H1 (cell line): ENCODE data around the gene MYL5. TPM values are rescaled to one million over a fixed set of nuclear protein-coding genes. Genes with fewer than 3 reads are reported as not detected.

Experiments used
- ASH2L ChIP-seq: fragments of 200-600, 300-600 bp; sonication (generic); IDR thresholded peaks from one replicate; pipeline ENCODE4 v1.7.1; 2017; ENCODE audit warnings: low read length
- BCL11A ChIP-seq, 2 experiments: IDR thresholded peaks; one replicate each; pipeline ENCODE4 v1.6.1; 2011; ENCODE audit warnings: low read depth in 2 of 2, low read length in 2 of 2, mild to moderate bottlenecking in 2 of 2
- CEBPB ChIP-seq: IDR thresholded peaks from 2 replicates; pipeline ENCODE4 v1.6.1; 2012; ENCODE audit warnings: low read depth, low read length
- CHD1 ChIP-seq: IDR thresholded peaks from 2 replicates; pipeline ENCODE4 v1.6.1; 2012; ENCODE audit warnings: low read depth, low read length, improper control_type of control experiment
- KDM1A ChIP-seq: fragments of 200-600, 300-600 bp; sonication (generic); IDR thresholded peaks from 2 replicates; pipeline ENCODE4 v1.7.1; 2016; ENCODE audit warnings: mild to moderate bottlenecking, low read length, borderline replicate concordance
- NRF1 ChIP-seq: IDR thresholded peaks from 2 replicates; pipeline ENCODE4 v1.6.1; 2011; ENCODE audit warnings: mild to moderate bottlenecking, low read depth, low read length, improper control_type of control experiment
- RXRA ChIP-seq: IDR thresholded peaks from 2 replicates; pipeline ENCODE4 v1.6.1; 2011; ENCODE audit warnings: low read depth, mild to moderate bottlenecking, low read length, moderate library complexity; ENCODE audit not compliant: insufficient read depth
- SP4 ChIP-seq: IDR thresholded peaks from 2 replicates; pipeline ENCODE4 v1.6.1; 2012; ENCODE audit warnings: low read length, inconsistent platforms
- TCF12 ChIP-seq: IDR thresholded peaks from 2 replicates; pipeline ENCODE4 v1.6.1; 2011; ENCODE audit warnings: low read depth, mild to moderate bottlenecking, low read length
- polyA plus RNA-seq, 7 experiments: library from polyadenylated mRNA; depleted of rRNA in 3 of 7; stranded (reverse) in 5 of 7; unstranded in 2 of 7; fragments of >200 nt in 5 of 7; fragments of 200-250 nt in 2 of 7; gene quantifications; 1 replicate in 5 of 7; 2 replicates in 1 of 7; 4 replicates in 1 of 7; pipeline versions ENCODE4 v1.2.1 to v1.2.3, GENCODE V29; 2011 to 2013; ENCODE audit warnings: missing spikeins in 2 of 7, mixed read lengths in 2 of 7
- total RNA-seq: library from RNA; stranded (reverse); fragmentation: NEBNext Ultra II Directional; extraction: Animal tissue kit (Norgen Biotek cat#: 25700); gene quantifications from 2 replicates; pipeline ENCODE4 v1.2.1, GENCODE V29; 2021
- TF ChIP-seq, protein P1 (sequence below): fragments of 300-600 bp; sonication (generic); IDR thresholded peaks from 2 replicates; pipeline ENCODE4 v1.7.1; 2012; ENCODE audit warnings: low read length, moderate library complexity, mild to moderate bottlenecking, inconsistent platforms; ENCODE audit not compliant: insufficient replicate concordance

The MYL5 gene
- total and polyA plus RNA-seq, 2 of the 8 experiments (the other 6 are each of a cell fraction or from before 2014, with no cell fraction given) = 5.7 to 6.8 TPM

DNA sequence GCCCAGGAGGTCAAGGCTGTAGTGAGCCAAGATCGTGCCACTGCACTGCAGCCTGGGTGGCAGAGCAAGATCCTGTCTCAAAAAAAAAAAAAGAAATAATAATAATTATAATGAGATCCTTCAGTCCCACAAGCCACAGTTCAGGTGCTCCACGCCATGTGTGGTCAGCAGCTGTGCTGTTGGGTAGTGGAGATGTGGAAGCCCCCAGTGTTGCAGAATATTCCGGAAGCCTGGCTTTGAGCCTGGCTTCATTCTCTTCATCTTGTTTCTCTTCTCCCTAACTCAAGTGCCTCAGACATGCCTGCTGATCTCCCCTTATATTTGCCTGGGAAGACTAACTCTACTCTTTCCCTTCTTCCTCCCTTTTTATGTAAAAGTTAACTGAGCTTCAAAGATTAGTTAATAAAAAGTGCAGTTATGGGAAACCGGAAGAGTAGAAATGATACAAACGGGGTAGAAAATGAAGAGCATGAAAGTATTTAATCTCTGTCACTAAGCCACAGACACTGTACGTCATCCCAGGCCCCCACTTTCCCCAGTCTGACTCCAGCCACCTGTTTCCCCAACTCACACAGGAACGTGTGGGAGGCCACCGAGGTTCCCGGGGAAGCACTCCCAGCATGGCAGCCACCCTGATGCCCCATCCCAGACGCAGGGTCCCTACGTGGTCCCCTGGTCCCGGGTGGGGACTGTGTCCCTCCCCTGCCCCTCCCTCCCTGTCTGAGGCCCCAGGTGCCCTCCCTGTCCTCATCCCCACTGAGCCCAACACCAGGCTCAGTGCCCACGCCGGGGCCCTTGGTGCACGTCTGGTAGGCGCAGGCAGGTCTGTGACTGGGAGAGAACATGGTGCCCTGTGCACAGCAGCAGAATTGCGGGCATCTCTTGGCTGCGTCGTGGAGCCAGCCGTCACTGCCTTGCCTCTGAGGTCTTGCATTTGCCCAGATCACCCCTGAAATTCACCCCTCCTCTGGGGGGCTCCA is 55.3 kb downstream of the MYL5 start (continued):
- TF ChIP-seq KDM1A (no peak), RXRA (no peak), NRF1 (no peak), ASH2L (no peak), CHD1 (no peak), TCF12 (no peak), CEBPB (no peak), SP4 (no peak), BCL11A (IDR thresholded peaks at IDR 0.05; ENCODE audit: low read depth in 2 of 2, low read length in 2 of 2) (no peak)
- TF ChIP-seq, protein P1, sequence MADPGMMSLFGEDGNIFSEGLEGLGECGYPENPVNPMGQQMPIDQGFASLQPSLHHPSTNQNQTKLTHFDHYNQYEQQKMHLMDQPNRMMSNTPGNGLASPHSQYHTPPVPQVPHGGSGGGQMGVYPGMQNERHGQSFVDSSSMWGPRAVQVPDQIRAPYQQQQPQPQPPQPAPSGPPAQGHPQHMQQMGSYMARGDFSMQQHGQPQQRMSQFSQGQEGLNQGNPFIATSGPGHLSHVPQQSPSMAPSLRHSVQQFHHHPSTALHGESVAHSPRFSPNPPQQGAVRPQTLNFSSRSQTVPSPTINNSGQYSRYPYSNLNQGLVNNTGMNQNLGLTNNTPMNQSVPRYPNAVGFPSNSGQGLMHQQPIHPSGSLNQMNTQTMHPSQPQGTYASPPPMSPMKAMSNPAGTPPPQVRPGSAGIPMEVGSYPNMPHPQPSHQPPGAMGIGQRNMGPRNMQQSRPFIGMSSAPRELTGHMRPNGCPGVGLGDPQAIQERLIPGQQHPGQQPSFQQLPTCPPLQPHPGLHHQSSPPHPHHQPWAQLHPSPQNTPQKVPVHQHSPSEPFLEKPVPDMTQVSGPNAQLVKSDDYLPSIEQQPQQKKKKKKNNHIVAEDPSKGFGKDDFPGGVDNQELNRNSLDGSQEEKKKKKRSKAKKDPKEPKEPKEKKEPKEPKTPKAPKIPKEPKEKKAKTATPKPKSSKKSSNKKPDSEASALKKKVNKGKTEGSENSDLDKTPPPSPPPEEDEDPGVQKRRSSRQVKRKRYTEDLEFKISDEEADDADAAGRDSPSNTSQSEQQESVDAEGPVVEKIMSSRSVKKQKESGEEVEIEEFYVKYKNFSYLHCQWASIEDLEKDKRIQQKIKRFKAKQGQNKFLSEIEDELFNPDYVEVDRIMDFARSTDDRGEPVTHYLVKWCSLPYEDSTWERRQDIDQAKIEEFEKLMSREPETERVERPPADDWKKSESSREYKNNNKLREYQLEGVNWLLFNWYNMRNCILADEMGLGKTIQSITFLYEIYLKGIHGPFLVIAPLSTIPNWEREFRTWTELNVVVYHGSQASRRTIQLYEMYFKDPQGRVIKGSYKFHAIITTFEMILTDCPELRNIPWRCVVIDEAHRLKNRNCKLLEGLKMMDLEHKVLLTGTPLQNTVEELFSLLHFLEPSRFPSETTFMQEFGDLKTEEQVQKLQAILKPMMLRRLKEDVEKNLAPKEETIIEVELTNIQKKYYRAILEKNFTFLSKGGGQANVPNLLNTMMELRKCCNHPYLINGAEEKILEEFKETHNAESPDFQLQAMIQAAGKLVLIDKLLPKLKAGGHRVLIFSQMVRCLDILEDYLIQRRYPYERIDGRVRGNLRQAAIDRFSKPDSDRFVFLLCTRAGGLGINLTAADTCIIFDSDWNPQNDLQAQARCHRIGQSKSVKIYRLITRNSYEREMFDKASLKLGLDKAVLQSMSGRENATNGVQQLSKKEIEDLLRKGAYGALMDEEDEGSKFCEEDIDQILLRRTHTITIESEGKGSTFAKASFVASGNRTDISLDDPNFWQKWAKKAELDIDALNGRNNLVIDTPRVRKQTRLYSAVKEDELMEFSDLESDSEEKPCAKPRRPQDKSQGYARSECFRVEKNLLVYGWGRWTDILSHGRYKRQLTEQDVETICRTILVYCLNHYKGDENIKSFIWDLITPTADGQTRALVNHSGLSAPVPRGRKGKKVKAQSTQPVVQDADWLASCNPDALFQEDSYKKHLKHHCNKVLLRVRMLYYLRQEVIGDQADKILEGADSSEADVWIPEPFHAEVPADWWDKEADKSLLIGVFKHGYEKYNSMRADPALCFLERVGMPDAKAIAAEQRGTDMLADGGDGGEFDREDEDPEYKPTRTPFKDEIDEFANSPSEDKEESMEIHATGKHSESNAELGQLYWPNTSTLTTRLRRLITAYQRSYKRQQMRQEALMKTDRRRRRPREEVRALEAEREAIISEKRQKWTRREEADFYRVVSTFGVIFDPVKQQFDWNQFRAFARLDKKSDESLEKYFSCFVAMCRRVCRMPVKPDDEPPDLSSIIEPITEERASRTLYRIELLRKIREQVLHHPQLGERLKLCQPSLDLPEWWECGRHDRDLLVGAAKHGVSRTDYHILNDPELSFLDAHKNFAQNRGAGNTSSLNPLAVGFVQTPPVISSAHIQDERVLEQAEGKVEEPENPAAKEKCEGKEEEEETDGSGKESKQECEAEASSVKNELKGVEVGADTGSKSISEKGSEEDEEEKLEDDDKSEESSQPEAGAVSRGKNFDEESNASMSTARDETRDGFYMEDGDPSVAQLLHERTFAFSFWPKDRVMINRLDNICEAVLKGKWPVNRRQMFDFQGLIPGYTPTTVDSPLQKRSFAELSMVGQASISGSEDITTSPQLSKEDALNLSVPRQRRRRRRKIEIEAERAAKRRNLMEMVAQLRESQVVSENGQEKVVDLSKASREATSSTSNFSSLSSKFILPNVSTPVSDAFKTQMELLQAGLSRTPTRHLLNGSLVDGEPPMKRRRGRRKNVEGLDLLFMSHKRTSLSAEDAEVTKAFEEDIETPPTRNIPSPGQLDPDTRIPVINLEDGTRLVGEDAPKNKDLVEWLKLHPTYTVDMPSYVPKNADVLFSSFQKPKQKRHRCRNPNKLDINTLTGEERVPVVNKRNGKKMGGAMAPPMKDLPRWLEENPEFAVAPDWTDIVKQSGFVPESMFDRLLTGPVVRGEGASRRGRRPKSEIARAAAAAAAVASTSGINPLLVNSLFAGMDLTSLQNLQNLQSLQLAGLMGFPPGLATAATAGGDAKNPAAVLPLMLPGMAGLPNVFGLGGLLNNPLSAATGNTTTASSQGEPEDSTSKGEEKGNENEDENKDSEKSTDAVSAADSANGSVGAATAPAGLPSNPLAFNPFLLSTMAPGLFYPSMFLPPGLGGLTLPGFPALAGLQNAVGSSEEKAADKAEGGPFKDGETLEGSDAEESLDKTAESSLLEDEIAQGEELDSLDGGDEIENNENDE = no peak
